CD14-positive monocyte (primary cell): ENCODE results near the gene MYL4. TPM values are rescaled to one million over a fixed set of nuclear protein-coding genes. Genes with fewer than 3 reads are reported as not detected.

Experiments
- DNase-seq, 3 donors: peaks; one replicate each; pipeline ENCODE4 v3.0.0-alpha.2; 2011 to 2022
- H2AFZ ChIP-seq: 2 replicates; pipeline ENCODE4 v1.6.0; 2012; ENCODE audit warnings: mild to moderate bottlenecking, low read depth, low read length, inconsistent platforms; ENCODE audit not compliant: insufficient read depth, poor library complexity, severe bottlenecking
- H3K27ac ChIP-seq, 2 donors: 1 replicate in 1 of 2; 2 replicates in 1 of 2; pipeline ENCODE4 v1.5.1; 2012 to 2013; ENCODE audit warnings: low read length in 2 of 2, control low read depth in 1 of 2, inconsistent platforms in 1 of 2, low read depth in 1 of 2, mild to moderate bottlenecking in 1 of 2
- H3K27me3 ChIP-seq, 2 donors: one replicate each; pipeline versions ENCODE4 v1.6.0 to v1.6.1; 2011 to 2013; ENCODE audit warnings: low read length in 2 of 2; ENCODE audit not compliant: control insufficient read depth in 2 of 2, insufficient read depth in 2 of 2
- H3K36me3 ChIP-seq, 2 donors: replicated peaks in 1 of 2; 1 replicate in 1 of 2; 2 replicates in 1 of 2; pipeline versions ENCODE4 v1.5.1 to v1.6.1; 2012 to 2013; ENCODE audit warnings: low read length in 2 of 2, control low read depth in 1 of 2, inconsistent platforms in 1 of 2, mild to moderate bottlenecking in 1 of 2; ENCODE audit not compliant: insufficient read depth in 2 of 2, control insufficient read depth in 1 of 2
- H3K4me1 ChIP-seq, 2 donors: 1 replicate in 1 of 2; 2 replicates in 1 of 2; pipeline versions ENCODE4 v1.5.1 to v1.6.1; 2012 to 2013; ENCODE audit warnings: low read length in 2 of 2, control low read depth in 1 of 2, inconsistent platforms in 1 of 2, mild to moderate bottlenecking in 1 of 2, moderate library complexity in 1 of 2; ENCODE audit not compliant: insufficient read depth in 2 of 2, control insufficient read depth in 1 of 2
- H3K4me2 ChIP-seq: replicated peaks from 2 replicates; pipeline ENCODE3; 2012; ENCODE audit warnings: low read length, moderate library complexity, mild to moderate bottlenecking; ENCODE audit not compliant: poor library complexity, severe bottlenecking; ENCODE audit errors: extremely low read depth
- H3K4me3 ChIP-seq, 3 experiments: fragments of 200-600 bp in 1 of 3; sonication (generic) in 1 of 3; replicated peaks in 1 of 3; 1 replicate in 2 of 3; 2 replicates in 1 of 3; pipeline ENCODE4 v1.5.1; 2011 to 2013; ENCODE audit warnings: low read length in 3 of 3, mild to moderate bottlenecking in 3 of 3, control low read depth in 2 of 3, low read depth in 2 of 3, inconsistent platforms in 1 of 3, moderate library complexity in 1 of 3
- H3K79me2 ChIP-seq: 2 replicates; pipeline ENCODE4 v1.6.0; 2012; ENCODE audit warnings: mild to moderate bottlenecking, control low read depth, inconsistent platforms, low read length, moderate library complexity; ENCODE audit not compliant: insufficient read depth
- H3K9ac ChIP-seq: 2 replicates; pipeline ENCODE4 v1.6.0; 2017; ENCODE audit warnings: low read length, mild to moderate bottlenecking; ENCODE audit not compliant: insufficient read depth, poor library complexity, severe bottlenecking
- H3K9me3 ChIP-seq, 2 donors: replicated peaks in 1 of 2; 1 replicate in 1 of 2; 2 replicates in 1 of 2; pipeline versions ENCODE4 v1.5.1 to v1.6.1; 2012 to 2013; ENCODE audit warnings: low read length in 2 of 2, control low read depth in 1 of 2; ENCODE audit not compliant: control insufficient read depth in 1 of 2, insufficient read depth in 1 of 2
- H4K20me1 ChIP-seq: 2 replicates; pipeline ENCODE4 v1.6.0; 2012; ENCODE audit warnings: mild to moderate bottlenecking, low read length, control low read depth, moderate library complexity; ENCODE audit not compliant: insufficient read depth
- H3K27ac Mint-ChIP-seq, 7 donors: one replicate each; pipeline ENCODE4 v1.8.0; 2020; ENCODE audit warnings: mild to moderate bottlenecking in 7 of 7, mixed read lengths in 7 of 7, moderate library complexity in 6 of 7, inconsistent platforms in 2 of 7
- H3K27me3 Mint-ChIP-seq, 3 donors: one replicate each; pipeline ENCODE4 v1.8.0; 2021 to 2022; ENCODE audit warnings: low read depth in 3 of 3, mild to moderate bottlenecking in 3 of 3, mixed read lengths in 3 of 3, moderate library complexity in 3 of 3, inconsistent platforms in 1 of 3
- H3K36me3 Mint-ChIP-seq, 2 donors: one replicate each; pipeline ENCODE4 v1.8.0; 2020; ENCODE audit warnings: mixed read lengths in 2 of 2, inconsistent platforms in 1 of 2, mild to moderate bottlenecking in 1 of 2
- H3K4me1 Mint-ChIP-seq: one replicate; pipeline ENCODE4 v1.8.0; 2020; ENCODE audit warnings: mild to moderate bottlenecking, mixed read lengths
- H3K4me3 Mint-ChIP-seq, 2 donors: one replicate each; pipeline ENCODE4 v1.8.0; 2020; ENCODE audit warnings: mild to moderate bottlenecking in 2 of 2, mixed read lengths in 2 of 2, moderate library complexity in 1 of 2
- H3K9me3 Mint-ChIP-seq, 7 donors: one replicate each; pipeline ENCODE4 v1.8.0; 2020 to 2022; ENCODE audit warnings: mixed read lengths in 7 of 7, mild to moderate bottlenecking in 6 of 7, moderate library complexity in 6 of 7, inconsistent platforms in 2 of 7
- CTCF ChIP-seq: fragments of 200-600 bp; IDR thresholded peaks from one replicate; pipeline ENCODE4 v1.8.0; 2022; ENCODE audit warnings: antibody characterized with exemption, mild to moderate bottlenecking
- WGBS: methylation state at CpG from one replicate; pipeline ENCODE4 v1.1.5; 2013; ENCODE audit warnings: missing lambda C conversion rate; ENCODE audit not compliant: insufficient coverage; 5-methylcytosine and 5-hydroxymethylcytosine counted together
- intact Hi-C, 2 donors: fragments of 100-400 bp; cut with micrococcal nuclease; formaldehyde crosslinking; loops; one replicate each; pipeline versions ENCODE4 v1.15.0 to v1.15.1; 2023
- polyA plus RNA-seq, 3 donors: library from polyadenylated mRNA; depleted of rRNA in 1 of 3; unstranded in 2 of 3; stranded (reverse) in 1 of 3; fragments of 300-500 nt in 2 of 3; fragments of >200 nt in 1 of 3; fragmentation: Illumina TruSeq in 2 of 3; gene quantifications; 1 replicate in 2 of 3; 2 replicates in 1 of 3; pipeline ENCODE4 v1.2.3, GENCODE V29; 2012 to 2021

MYL4 gene
- polyA plus RNA-seq, 3 donors = 0.43 TPM; not detected in 2

GRCh38 chr17:47209499-47209898 is 351 bp downstream of the MYL4 start:
- H3K4me1 Mint-ChIP-seq = peaks cover 15% of the 10 kb centered on the region
- H3K9me3 Mint-ChIP-seq = peaks cover 0 to 2% (median 0%) of the 10 kb centered on the region in 7 donors
- no peaks in the 10 kb centered on the region for H3K79me2 ChIP-seq
- peaks cover 9 to 14% (median 10%) of the 10 kb centered on the region in 3 donors for H3K27me3 Mint-ChIP-seq
- no peak overlapping the region for H3K27ac Mint-ChIP-seq
- no peaks in the 10 kb centered on the region for H4K20me1 ChIP-seq
- no peak overlapping the region for H3K9ac ChIP-seq
- TF ChIP-seq CTCF = no peak
- intact Hi-C loops = no loop called here
- H3K36me3 ChIP-seq = no peaks in the 10 kb centered on the region
- no peaks in the 10 kb centered on the region for H3K36me3 Mint-ChIP-seq
- H3K27ac ChIP-seq = no peak overlapping the region
- H3K4me3 ChIP-seq = no peak overlapping the region
- no peak overlapping the region for H2AFZ ChIP-seq
- no peak overlapping the region for H3K4me2 ChIP-seq
- 100% methylated on average over 1 of the region's 3 CpGs for WGBS
- H3K9me3 ChIP-seq = no peaks in the 10 kb centered on the region
- no peak for DNase-seq
- H3K27me3 ChIP-seq = no peaks in the 10 kb centered on the region
- H3K4me3 Mint-ChIP-seq = peak overlapping the region in 1 of 2 donors; percentile 27
- peaks cover 12 to 13% of the 10 kb centered on the region in 2 donors for H3K4me1 ChIP-seq

DNA sequence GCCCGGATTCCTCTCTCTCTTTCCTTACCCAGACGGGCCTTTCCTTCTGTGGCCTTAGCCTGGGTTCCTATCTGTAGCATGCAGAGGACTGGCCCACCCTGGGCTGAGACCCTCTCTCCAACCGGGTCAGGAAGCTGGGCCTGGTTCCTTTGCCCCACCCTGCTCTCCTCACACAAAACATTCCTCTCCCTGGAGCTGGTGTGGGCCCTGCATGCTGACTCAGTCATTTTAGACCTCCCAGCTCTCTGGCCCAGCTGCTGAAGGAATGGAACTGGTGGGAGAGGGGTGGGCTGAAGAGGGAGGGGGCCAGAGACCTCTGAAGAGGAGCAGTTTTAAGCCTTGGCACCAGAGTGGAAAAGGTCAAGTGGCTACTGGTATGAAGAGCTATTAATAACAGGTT is 957 bp downstream of the MYL4 start:
- peaks cover 0 to 2% (median 0%) of the 10 kb centered on the region in 7 donors for H3K9me3 Mint-ChIP-seq
- no peak overlapping the region for H3K27ac Mint-ChIP-seq
- no peaks in the 10 kb centered on the region for H3K36me3 ChIP-seq
- H3K79me2 ChIP-seq = no peaks in the 10 kb centered on the region
- no peak overlapping the region for H3K4me3 Mint-ChIP-seq
- no peaks in the 10 kb centered on the region for H3K9me3 ChIP-seq
- no peak overlapping the region for H2AFZ ChIP-seq
- no peak for TF ChIP-seq CTCF
- no peaks in the 10 kb centered on the region for H4K20me1 ChIP-seq
- H3K4me1 ChIP-seq = peaks cover 6 to 7% of the 10 kb centered on the region in 2 donors
- WGBS = no CpG with 5 or more reads among the region's 3 CpGs
- H3K27me3 Mint-ChIP-seq = peaks cover 8 to 14% (median 10%) of the 10 kb centered on the region in 3 donors
- no peak overlapping the region for H3K9ac ChIP-seq
- no peaks in the 10 kb centered on the region for H3K27me3 ChIP-seq
- H3K36me3 Mint-ChIP-seq = no peaks in the 10 kb centered on the region
- H3K4me1 Mint-ChIP-seq = peaks cover 9% of the 10 kb centered on the region
- no peak overlapping the region for H3K27ac ChIP-seq
- DNase-seq = no peak
- no peak overlapping the region for H3K4me2 ChIP-seq
- intact Hi-C loops = no loop called here
- H3K4me3 ChIP-seq = no peak overlapping the region
